ENCODE data around the gene PRDX4. TPM values are rescaled to one million over a fixed set of nuclear protein-coding genes. Genes with fewer than 3 reads are reported as not detected.
"Not testable (repeated sequence)": the region's sequence is repeated elsewhere in the genome, so short reads cannot be mapped to it uniquely, and the experiment has no call there.

PRDX4 gene
- total RNA-seq, 1 donor from 2014 or later, result 76.4 TPM

- intact Hi-C loops (cut with micrococcal nuclease), result loop anchor here (10.0 kb wide), 1 partner anchor 1035 kb away; the partner anchor contains the start of gene POLA1
- not testable (repeated sequence) for H3K4me3 Mint-ChIP-seq; DNase-seq; H3K27ac Mint-ChIP-seq; H3K9me3 Mint-ChIP-seq; H3K36me3 Mint-ChIP-seq (ENCODE audit: low read depth); H3K27me3 Mint-ChIP-seq
- H3K4me1 Mint-ChIP-seq, result peaks cover 20% of the 10 kb centered on the region
Measured at GRCh38 chrX:23660083-23660765, 7.1 kb upstream of the PRDX4 start.

DNA sequence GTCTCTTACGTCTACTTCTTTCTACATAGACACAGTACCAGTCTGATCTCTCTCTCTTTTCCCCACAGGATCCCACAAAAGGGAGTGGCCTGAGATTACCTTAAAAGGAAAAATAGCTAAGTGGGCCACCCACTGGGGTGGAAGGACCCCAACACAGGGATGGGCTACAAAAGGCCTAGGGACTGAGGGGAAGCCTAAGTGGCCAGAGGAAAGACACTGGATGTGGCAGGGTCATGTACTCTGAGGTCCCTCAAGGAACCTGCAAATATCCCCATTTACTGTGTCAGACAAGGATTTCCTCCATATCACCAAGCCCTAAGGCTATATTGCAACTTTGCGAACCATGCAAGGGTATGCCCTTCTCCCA, 6.5 kb upstream of the PRDX4 start:
- Mint-ChIP-seq H3K9me3 (no peaks in the 10 kb centered on the region), H3K27me3 (no peaks in the 10 kb centered on the region), H3K4me1 (peaks cover 20% of the 10 kb centered on the region), H3K36me3 (ENCODE audit: low read depth) (no peaks in the 10 kb centered on the region), H3K4me3 (no peak overlapping the region), H3K27ac (no peak overlapping the region)
- no peak for DNase-seq
- intact Hi-C loops (cut with micrococcal nuclease), result loop anchor here (10.0 kb wide), 1 partner anchor 1034 kb away; the partner anchor contains the start of gene POLA1

DNA sequence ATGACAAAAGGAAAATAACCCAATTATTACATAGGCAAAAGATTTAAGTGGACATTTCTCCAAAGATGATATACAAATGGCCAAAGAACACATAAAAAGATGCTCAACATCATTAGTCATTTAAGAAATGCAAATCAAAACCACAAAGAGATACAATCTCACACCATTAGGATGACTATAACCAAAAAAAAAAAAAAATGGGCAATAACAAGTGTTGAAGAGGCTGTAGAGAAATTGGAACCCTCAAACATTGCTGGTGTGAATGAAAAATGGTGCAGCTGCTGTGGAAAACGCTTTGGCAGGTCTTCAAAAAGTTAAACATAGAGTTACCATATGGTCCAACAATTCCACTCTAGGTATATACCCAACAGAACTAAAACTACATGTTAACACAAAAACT, 5.6 kb upstream of the PRDX4 start:
- no peak for DNase-seq
- Mint-ChIP-seq H3K9me3 (no peaks in the 10 kb centered on the region), H3K4me1 (peaks cover 25% of the 10 kb centered on the region), H3K27me3 (no peaks in the 10 kb centered on the region), H3K36me3 (ENCODE audit: low read depth) (no peaks in the 10 kb centered on the region), H3K27ac (peak overlapping the region; percentile 29), H3K4me3 (no peak overlapping the region)
- intact Hi-C loops (cut with micrococcal nuclease), result loop anchor here (1.0 to 10.0 kb wide), 3 partner anchors 120 to 1033 kb away; partner anchors contain the start of gene POLA1

DNA sequence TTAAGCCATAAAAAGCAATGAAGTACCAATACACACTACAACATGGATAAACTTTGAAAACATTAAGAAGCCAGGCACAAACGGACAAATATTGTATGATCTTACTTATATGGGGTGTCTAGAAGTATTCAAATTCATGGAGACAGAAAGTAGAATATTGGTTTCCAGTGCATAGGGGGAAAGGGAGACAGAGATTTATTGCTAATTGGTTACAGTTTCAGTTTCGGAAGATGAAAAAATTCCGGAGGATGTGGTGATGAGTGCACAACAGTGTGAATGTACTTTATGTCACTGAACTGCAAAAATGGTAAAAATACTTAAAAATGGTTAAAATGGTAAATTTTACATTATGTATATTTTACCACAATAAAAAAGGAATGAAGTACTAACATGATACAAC, 5.1 kb upstream of the PRDX4 start:
- H3K4me3 Mint-ChIP-seq, result peak overlapping the region; percentile 26
- intact Hi-C loops (cut with micrococcal nuclease), result loop anchor here (1.0 to 10.0 kb wide), 3 partner anchors 119 to 1033 kb away; partner anchors contain the start of gene POLA1
- no peaks in the 10 kb centered on the region for H3K9me3 Mint-ChIP-seq
- peak overlapping the region; percentile 91 for H3K27ac Mint-ChIP-seq
- H3K36me3 Mint-ChIP-seq (ENCODE audit: low read depth), result no peaks in the 10 kb centered on the region
- peaks cover 25% of the 10 kb centered on the region for H3K4me1 Mint-ChIP-seq
- DNase-seq, result peak; percentile 63
- H3K27me3 Mint-ChIP-seq, result no peaks in the 10 kb centered on the region

DNA sequence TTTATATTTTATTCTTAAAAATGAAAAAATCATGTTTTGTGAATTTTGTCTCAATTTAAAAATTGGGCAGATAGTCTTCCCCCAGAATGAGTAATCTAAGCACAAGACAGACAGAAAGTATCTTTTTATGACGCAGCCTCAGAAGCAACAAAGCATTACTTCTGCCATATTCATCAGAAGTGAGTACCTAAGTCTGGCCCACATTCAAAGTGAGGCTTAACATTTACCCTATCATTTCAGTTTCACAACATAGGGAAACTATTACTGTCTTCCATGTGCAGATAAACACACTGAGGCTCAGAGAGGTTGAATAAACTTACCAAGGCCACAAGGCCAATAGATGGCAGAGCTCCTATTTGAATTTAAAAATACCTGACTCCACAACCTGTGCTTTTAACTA, 4.4 kb upstream of the PRDX4 start:
- intact Hi-C loops (cut with micrococcal nuclease), result loop anchor here (1.0 to 10.0 kb wide), 3 partner anchors 118 to 1032 kb away; partner anchors contain the start of gene POLA1
- Mint-ChIP-seq H3K9me3 (no peaks in the 10 kb centered on the region), H3K27me3 (no peaks in the 10 kb centered on the region), H3K4me3 (peak overlapping the region; percentile 17), H3K4me1 (peaks cover 25% of the 10 kb centered on the region), H3K36me3 (ENCODE audit: low read depth) (no peaks in the 10 kb centered on the region), H3K27ac (peak overlapping the region; percentile 91)
- DNase-seq, result peak; percentile 56

GRCh38 chrX:23664496-23664895, 2.8 kb upstream of the PRDX4 start:
- Mint-ChIP-seq H3K27ac (no peak overlapping the region), H3K27me3 (no peaks in the 10 kb centered on the region), H3K36me3 (ENCODE audit: low read depth) (no peaks in the 10 kb centered on the region), H3K4me3 (no peak overlapping the region), H3K4me1 (peaks cover 28% of the 10 kb centered on the region), H3K9me3 (no peaks in the 10 kb centered on the region)
- DNase-seq, result no peak
- intact Hi-C loops (cut with micrococcal nuclease), result loop anchor here (10.0 kb wide), 1 partner anchor 1030 kb away; the partner anchor contains the start of gene POLA1

DNA sequence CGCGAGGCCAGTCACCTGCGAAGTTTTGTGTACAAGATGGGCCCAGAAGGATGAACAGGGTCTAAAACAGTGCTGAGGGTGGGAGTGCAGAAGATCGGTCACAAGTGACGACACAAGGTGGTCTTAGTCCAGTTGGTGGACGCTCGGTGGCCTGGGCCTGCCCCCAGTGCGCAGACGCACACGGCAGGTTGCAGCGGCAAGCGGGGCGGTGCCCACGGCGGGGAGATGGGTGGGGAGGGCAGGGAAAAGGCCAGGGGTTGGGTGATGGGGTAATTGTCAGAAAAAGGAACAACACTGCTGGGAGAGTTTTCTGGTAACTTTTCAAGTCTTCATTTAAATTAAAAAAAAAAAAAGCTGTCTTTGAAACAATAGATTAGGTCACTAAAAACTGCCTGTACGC, 1.0 kb upstream of the PRDX4 start:
- H3K9me3 Mint-ChIP-seq, result no peaks in the 10 kb centered on the region

GRCh38 chrX:23668335-23668734, 1.0 kb downstream of the PRDX4 start:
- Mint-ChIP-seq H3K27ac (peak overlapping the region; percentile 93), H3K4me3 (peak overlapping the region; percentile 89), H3K36me3 (ENCODE audit: low read depth) (peaks cover 13% of the 10 kb centered on the region), H3K9me3 (no peaks in the 10 kb centered on the region), H3K4me1 (peaks cover 13% of the 10 kb centered on the region), H3K27me3 (no peaks in the 10 kb centered on the region)
- no peak for DNase-seq
- intact Hi-C loops (cut with micrococcal nuclease), result loop anchor here (1.0 to 10.0 kb wide), 3 partner anchors 64 to 1026 kb away; partner anchors contain the start of genes APOO and POLA1

More for the DNA sequence above, 1.0 kb upstream of the PRDX4 start:
- peak overlapping the region; percentile 54 for H3K4me3 Mint-ChIP-seq
- DNase-seq, result no peak
- peaks cover 3% of the 10 kb centered on the region for H3K36me3 Mint-ChIP-seq (ENCODE audit: low read depth)
- H3K27me3 Mint-ChIP-seq, result no peaks in the 10 kb centered on the region
- H3K4me1 Mint-ChIP-seq, result peaks cover 26% of the 10 kb centered on the region
- H3K27ac Mint-ChIP-seq, result peak overlapping the region; percentile 27
- intact Hi-C loops (cut with micrococcal nuclease), result loop anchor here (5.0 to 10.0 kb wide), 2 partner anchors 66 to 1029 kb away; partner anchors contain the start of gene POLA1

GRCh38 chrX:23670528-23670927, 3.2 kb downstream of the PRDX4 start:
- no peak for DNase-seq
- no peaks in the 10 kb centered on the region for H3K9me3 Mint-ChIP-seq
- H3K4me1 Mint-ChIP-seq, result peaks cover 13% of the 10 kb centered on the region
- intact Hi-C loops (cut with micrococcal nuclease), result no loop called here
- H3K36me3 Mint-ChIP-seq (ENCODE audit: low read depth), result peaks cover 16% of the 10 kb centered on the region
- no peak overlapping the region for H3K27ac Mint-ChIP-seq
- H3K4me3 Mint-ChIP-seq, result no peak overlapping the region
- no peaks in the 10 kb centered on the region for H3K27me3 Mint-ChIP-seq

DNA sequence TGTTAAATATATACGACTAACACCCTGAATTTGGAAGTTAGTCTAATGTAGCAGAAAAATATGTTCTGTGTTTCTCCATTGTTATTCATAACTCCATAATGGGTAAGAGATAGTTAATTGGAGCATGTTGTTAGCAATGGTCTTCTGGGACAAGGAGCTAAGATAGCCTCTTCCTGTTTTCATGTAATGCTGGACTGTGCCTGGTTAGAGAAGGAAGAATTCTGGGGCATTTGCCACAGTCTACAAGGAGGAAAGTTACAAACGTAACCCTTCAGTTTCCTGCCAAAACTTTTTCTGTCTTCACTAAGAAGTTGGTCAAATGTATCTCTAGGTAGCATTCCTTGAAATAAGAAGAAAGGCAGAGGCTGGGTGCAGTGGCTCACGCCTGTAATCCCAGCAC, 5.8 kb downstream of the PRDX4 start:
- Mint-ChIP-seq H3K4me1 (peaks cover 10% of the 10 kb centered on the region), H3K9me3 (no peaks in the 10 kb centered on the region), H3K27ac (no peak overlapping the region), H3K36me3 (ENCODE audit: low read depth) (peaks cover 26% of the 10 kb centered on the region), H3K27me3 (no peaks in the 10 kb centered on the region), H3K4me3 (no peak overlapping the region)
- intact Hi-C loops (cut with micrococcal nuclease), result no loop called here
- DNase-seq, result no peak

DNA sequence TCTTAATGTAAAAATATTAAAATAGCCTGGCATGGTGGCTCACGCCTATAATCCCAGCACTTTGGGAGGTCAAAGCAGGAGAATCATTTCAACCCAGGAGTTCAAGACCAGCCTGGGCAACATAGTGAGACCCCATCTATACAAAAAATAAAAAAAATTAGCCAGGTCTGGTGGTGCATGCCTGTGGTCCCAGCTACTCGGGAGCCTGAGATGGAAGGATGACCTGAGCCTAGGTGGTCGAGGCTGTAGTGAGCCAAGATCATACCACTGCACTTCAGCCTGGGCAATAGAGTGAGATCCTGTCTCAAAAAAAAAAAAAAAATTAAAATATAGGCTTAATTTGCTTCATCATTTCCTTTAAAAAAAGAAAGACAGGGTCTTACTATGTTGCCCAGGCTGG, 9.2 kb downstream of the PRDX4 start:
- intact Hi-C loops (cut with micrococcal nuclease); H3K4me3 Mint-ChIP-seq; H3K4me1 Mint-ChIP-seq; H3K9me3 Mint-ChIP-seq; H3K27ac Mint-ChIP-seq; H3K27me3 Mint-ChIP-seq; DNase-seq: not testable (repeated sequence)
- H3K36me3 Mint-ChIP-seq (ENCODE audit: low read depth), result peaks cover 22% of the 10 kb centered on the region

GRCh38 chrX:23692166-23692565, 24.9 kb downstream of the PRDX4 start:
- Mint-ChIP-seq H3K9me3 (no peaks in the 10 kb centered on the region), H3K36me3 (ENCODE audit: low read depth) (no peaks in the 10 kb centered on the region), H3K4me3 (no peak overlapping the region)

DNA sequence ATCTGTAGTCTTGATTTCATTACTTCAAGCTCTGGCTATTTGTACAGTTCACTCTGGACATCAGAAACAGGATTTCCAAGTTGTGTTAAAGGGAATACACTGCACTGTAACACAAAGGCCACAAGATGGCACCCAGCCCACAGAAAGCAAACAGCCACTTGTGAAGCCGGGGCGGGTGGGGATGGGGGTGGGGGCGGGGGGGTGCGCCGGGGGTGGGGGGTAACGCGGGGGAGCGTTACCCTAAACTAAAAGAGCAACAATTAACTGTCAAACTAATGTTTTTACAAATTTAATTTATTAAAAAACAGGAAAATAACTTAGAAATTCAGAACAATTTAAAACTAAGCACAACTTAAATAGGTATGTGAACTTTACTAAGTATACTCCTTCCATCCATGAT, 27.3 kb downstream of the PRDX4 start:
- Mint-ChIP-seq H3K27me3 (no peaks in the 10 kb centered on the region), H3K9me3 (no peaks in the 10 kb centered on the region), H3K27ac (no peak overlapping the region), H3K4me1 (no peaks in the 10 kb centered on the region), H3K4me3 (no peak overlapping the region), H3K36me3 (ENCODE audit: low read depth) (no peaks in the 10 kb centered on the region)
- peak; percentile 76 for DNase-seq
- intact Hi-C loops (cut with micrococcal nuclease), result loop anchor here (1.0 to 5.0 kb wide), 2 partner anchors 57 to 208 kb away; no protein-coding TSS in a partner anchor

More at GRCh38 chrX:23692166-23692565, 24.9 kb downstream of the PRDX4 start:
- no peaks in the 10 kb centered on the region for H3K27me3 Mint-ChIP-seq
- intact Hi-C loops (cut with micrococcal nuclease), result loop anchor here (5.0 kb wide), 1 partner anchor 55 kb away; no protein-coding TSS in a partner anchor
- no peaks in the 10 kb centered on the region for H3K4me1 Mint-ChIP-seq
- H3K27ac Mint-ChIP-seq, result no peak overlapping the region
- no peak for DNase-seq

DNA sequence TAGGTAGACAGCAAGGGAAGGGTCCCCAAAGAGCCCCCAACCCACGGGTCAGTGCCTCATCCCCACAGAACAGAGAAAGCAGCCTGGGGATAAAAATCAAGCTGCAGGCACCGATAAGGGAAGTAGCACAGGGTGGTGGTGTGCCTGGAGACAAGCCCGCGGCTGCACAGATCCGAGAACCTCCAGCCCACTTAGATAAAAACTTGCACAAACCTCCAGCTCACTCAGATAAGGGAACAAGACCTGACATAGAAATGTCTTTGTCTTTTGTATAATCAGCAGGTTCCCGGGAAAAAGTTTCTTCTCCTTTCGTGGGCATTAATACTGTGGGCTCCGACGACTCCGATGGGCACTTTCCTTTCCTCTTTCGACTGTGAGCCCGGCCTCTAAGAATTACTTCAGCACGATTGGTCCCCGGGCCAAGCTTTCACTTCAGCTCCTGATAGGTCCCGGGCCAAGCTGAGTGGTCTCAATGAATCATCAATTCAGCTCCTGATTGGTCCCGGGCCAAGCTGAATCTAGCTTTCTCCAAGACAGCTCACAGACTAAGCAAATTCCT, 32.4 kb downstream of the PRDX4 start:
- Mint-ChIP-seq H3K36me3 (ENCODE audit: low read depth) (peaks cover 17% of the 10 kb centered on the region), H3K4me3 (no peak overlapping the region)
- DNase-seq, result no peak

More for the DNA sequence above, 32.4 kb downstream of the PRDX4 start:
- Mint-ChIP-seq H3K9me3 (no peaks in the 10 kb centered on the region), H3K27ac (no peak overlapping the region), H3K4me1 (no peaks in the 10 kb centered on the region), H3K27me3 (no peaks in the 10 kb centered on the region)
- intact Hi-C loops (cut with micrococcal nuclease), result no loop called here

Measured in activated CD4-positive, alpha-beta T cell treated with anti-CD3 and anti-CD28 coated beads, Interleukin-2, amount 10 ng/mL, durations not matched to agents 24 days and 14 days (primary cell).